GM15510 (cell line): ENCODE results near the gene VWC2.

Experiments
- POLR2A ChIP-seq: IDR thresholded peaks from 3 replicates; pipeline ENCODE4 v1.6.1; 2011; ENCODE audit warnings: borderline replicate concordance; ENCODE audit not compliant: insufficient read length; ENCODE audit errors: extremely low read depth

The VWC2 gene

DNA sequence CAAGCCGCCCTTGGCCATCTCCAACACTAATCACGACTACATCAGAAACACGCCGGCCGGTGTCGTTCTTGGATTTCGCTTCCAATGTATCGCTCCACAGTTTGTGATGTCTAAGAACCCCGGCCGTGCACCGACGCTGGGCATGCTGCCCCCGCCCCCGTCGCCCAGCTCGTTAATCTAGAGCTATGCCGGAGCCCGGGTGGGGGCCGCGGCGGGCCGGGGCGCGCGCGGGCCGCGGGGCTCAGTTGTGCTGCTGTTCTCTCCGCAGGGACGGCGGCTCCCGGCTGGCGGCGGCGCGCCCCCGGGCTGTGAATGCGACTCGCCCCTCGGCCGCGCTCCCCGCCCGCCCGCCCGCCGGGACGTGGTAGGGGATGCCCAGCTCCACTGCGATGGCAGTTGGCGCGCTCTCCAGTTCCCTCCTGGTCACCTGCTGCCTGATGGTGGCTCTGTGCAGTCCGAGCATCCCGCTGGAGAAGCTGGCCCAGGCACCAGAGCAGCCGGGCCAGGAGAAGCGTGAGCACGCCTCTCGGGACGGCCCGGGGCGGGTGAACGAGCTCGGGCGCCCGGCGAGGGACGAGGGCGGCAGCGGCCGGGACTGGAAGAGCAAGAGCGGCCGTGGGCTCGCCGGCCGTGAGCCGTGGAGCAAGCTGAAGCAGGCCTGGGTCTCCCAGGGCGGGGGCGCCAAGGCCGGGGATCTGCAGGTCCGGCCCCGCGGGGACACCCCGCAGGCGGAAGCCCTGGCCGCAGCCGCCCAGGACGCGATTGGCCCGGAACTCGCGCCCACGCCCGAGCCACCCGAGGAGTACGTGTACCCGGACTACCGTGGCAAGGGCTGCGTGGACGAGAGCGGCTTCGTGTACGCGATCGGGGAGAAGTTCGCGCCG is 1.9 kb downstream of the VWC2 start:
- no peak for TF ChIP-seq POLR2A

DNA sequence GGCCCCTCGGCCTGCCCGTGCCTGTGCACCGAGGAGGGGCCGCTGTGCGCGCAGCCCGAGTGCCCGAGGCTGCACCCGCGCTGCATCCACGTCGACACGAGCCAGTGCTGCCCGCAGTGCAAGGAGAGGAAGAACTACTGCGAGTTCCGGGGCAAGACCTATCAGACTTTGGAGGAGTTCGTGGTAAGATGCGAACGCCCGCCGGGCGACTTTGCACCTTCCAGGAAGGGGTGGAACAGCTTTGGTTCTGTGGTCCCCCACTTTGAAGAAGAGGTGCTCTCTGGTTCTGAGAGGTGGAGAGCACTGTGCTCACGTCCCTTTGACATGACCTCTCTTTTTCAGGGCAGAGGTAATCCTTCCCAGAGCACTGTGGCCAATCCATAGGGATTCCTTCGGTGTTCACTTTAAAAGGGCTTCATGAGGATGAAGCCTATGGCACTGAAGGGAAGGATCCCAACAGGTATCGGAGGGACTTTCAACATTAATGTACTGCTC is 2.6 kb downstream of the VWC2 start:
- TF ChIP-seq POLR2A, result no peak

DNA sequence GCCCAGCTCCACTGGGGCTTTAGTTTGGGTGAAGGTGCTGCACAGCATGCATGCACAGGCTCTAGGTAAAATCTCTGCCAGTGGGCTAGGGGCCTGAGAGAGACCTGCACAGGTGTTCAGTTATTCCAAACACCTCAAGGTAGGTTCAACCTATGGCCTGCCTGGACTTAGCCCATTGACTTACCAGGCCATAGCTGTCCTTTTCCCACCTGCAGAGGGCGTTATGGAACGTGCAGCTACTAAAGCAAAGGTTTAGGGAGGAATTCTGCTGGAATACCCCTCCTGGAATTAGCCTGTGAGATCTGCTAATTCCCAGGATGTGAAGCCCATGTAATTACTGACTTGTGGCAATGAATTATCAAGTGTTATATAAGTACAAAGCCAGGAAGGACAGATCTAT is 3.6 kb downstream of the VWC2 start:
- TF ChIP-seq POLR2A, result no peak

DNA sequence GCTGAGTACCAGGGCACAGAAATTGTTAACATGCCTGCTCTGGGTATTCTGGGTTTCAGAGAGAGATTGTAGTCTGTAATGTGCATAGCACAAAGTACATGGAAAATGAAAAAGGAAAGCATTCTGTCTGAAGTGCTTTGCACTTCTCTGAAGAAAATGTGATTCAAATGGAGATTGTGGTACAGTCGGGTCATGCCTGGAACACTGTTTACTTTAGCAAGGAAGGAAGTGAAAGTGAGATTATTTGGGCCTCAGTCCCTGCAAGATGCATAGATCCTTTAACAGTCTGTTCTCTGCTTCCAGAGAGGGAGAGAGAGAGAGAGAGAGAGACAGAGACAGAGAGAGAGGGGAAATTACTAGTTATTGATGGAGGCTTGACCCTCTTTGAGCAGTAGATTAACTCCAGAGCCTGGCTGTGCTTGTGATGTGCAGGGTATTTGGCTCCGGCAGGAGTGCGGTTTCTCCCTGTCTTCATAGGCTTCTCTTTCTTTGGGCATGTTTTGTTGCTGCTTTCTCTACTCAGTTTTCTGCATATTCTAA is 5.4 kb downstream of the VWC2 start:
- no peak for TF ChIP-seq POLR2A

DNA sequence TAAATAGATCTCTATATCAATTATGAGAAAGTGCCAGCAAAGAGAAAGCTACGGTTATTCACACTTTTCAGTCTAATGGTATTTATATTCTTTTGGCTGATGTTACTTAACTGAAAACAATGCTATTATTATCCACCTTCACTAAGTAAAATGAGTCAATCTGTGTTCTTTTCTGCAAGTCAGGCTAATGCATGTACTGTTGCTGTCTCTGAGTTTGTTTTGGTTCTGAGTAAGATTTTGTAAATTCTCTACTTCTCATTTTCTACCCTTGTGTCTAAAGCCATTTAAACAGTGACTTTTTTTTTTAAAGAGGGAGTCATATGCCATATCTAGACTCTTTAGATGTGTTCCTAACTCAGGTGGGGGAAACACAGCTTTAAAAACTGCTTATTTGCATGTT is 7.5 kb downstream of the VWC2 start:
- TF ChIP-seq POLR2A, result no peak

DNA sequence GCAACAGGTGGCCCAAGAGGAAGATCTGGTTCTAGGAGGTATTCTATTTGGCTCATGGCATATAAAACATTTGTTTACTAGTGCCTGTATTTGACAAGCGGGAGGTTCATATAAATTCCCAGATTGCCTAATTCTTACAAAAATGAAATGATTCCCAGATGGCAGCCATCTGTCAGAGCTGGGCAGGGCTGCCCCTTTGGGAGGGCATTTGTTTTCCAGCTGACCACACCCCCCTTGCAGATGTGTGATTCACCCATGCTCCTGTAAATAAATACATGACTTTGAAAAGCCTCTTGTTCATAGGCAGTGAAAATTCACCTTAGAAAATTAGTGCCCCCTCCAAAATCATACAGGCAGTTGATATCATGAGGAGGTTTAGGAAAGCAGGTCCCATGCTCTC is 8.6 kb downstream of the VWC2 start:
- no peak for TF ChIP-seq POLR2A

DNA sequence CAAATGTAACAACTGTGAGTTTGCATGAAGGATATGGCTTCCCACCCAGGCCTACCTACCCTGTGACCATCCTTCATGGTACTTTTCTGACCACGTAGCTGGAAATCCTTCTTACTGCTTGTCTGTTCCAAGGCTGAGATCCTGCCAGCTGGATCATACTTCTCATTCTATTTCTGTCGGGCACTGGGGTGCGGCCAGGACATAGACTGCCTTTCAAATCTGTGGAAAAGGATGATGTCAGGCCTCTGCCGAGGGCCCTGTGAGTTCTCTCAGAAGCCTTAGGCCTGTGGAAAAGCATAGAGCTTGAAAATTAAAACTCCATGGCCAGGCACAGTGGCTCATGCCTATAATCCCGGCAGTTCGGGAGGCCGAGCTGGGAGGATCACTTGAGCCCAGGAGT is 10.0 kb downstream of the VWC2 start:
- no peak for TF ChIP-seq POLR2A

DNA sequence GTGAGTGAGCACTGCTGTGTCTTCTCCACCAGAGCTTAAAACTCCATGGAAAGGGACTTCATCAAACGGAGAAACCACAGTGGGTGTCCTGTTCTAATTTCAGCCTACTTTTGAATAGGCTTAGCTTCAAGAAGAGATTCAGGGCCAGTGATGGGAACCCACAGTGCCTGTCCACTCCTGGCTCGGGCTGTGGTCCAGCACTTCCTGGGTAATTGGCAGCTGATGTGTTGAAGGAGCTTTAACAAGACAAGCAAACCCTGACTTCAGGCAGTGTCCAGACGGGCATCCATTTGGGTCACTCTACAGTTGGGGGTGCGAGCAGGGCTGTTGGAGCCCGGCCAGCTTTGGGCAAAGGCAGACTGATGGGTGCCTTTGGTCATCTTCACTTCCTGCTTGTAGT is 14.5 kb downstream of the VWC2 start:
- TF ChIP-seq POLR2A, result no peak

DNA sequence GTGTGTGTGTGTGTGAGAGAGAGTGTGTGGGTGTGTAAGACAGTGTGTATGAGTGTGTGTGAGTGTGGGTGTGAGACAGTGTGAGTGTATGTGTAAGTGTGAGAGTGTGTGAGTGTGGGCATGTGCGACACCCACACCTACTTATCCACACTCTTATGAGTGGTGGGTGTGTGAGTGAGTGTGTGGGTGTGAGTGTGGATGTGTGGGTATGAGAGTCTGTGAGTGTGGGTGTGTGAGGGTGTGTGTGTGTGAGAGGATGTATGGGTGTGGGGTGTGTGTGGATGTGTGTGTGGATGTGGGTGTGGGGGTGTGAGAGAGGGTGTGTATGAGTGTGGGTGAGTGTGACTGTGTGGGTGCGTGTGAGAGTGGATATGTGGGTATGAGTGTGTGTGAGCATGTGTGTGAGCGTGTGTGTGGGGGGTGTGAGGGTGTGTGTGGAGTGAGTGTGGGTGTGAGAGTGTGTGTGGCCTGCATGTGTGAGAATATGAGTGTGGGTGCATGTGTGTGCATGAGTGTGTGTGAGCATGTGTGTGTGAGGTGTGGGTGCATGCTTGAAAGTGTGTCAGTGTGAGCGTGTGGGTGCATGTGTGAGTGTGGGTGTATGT is 15.1 kb downstream of the VWC2 start:
- no peak for TF ChIP-seq POLR2A

DNA sequence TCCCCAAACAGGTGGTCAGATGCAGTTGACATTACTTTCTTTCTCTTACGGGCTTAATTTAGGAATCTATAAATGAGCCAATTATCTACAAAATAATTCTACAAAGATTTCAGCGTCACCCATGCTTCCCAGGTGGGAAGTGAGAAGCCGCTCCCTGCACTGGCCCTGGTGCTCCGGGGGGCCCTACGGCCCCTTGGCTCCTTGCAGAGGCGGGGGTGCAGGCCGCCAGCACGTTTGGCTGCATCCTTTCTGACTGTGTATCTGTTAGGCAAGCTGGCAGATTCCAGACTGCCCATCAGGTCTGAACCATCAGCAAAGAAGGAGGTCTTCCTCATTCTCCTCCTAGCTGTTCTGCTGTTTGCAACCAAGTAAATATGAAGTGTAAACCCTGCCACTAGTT is 16.3 kb downstream of the VWC2 start:
- no peak for TF ChIP-seq POLR2A

DNA sequence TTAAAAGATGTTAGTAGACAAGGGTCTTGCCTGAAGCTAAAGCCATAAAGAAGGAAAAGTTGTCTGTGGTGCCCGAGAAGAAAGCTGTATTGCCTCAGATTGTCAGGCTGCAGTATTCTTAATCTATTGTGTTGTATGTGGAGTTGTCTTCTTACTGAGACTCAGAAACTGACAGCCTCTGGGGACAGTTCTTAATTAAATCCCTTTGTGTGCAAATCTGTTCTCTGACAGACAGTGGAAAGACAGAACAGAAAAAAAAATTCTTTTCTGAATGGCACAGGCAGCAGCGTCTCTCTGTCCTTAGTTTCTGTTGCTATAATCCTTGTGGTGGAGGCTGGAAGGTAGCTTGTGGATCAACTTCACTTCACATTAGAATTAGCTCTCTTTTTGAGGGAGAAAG is 16.8 kb downstream of the VWC2 start:
- TF ChIP-seq POLR2A, result no peak

DNA sequence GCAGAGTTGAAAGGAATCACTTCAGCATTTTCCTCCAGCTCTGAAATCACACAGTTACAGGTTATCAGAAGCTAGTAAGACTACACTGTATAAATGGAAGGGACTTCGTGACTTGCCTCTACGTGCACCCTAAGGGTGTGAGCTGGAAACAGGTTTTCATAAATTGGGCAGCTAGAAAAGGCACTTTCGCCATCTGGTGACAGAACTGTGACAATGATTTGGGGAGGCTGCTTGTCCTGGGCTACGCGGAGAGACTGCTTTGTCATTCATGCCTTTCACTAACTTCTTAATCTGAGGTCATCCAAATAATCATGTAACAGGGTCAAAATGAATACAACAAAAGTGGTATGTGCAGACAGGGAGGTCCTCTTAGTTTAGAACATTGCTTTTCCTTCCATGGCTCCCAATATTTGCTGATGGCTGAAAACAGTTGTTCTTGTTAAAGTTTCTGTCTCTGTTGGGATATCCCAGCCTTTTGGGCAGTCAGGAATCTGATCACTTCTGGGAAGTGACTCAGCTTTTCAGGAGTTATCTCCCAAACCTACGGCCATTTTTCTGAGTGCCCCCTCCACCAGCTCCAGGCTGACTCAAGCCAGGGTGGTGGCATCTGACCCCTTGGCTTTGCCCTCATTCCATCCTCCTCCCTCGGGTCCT is 17.8 kb downstream of the VWC2 start:
- TF ChIP-seq POLR2A, result no peak

DNA sequence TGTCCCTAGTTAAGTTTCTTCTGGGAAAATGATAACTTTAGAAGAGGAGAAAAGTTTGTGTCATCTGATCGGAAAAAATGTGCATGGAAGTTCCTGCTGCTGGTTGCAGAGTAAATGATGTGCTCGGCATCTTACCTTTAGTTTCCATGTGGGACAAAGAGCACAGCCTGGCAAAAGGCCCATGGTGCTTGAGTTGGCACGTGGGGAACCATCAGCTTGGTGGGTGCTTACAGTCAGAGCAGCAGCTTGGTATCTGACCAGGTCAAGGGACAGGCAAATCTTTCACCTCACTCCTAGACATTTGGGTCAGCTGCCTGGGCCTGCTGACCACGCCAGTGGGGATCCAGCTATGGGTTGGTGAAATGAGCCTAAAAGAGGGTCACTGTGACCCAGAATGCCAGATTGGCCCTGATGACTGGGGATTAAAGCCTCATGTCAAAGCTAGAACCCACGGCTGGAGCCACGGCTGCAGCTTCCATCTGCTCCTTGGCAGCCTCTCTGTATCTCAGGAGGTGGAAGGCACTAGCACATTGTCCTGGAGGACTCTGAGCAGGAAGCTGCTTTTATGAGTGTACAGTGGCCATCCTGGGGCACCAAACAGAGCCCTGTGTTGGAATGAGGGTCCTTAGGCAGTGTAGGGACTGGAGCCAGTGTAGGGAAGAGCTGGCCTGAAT is 24.7 kb downstream of the VWC2 start:
- no peak for TF ChIP-seq POLR2A

DNA sequence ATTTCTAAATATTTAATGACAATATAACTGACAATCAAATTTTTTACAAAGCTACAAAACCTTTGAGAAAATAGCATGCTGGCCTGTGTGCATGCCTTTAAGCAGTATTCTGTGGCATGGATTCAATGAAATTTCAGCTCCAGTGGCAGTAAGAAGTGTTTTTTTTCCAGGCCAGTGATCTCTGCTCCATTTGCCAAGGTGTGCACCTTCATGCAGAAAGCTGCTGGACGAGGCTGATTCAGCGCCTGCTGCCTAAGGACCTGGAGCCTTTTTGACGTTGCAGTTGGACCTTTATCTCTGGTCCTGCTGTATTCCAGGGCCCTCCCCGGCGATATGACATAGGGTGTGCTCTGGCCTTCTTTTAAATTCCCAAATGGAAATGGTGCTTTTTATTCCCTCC is 26.6 kb downstream of the VWC2 start:
- TF ChIP-seq POLR2A, result no peak

DNA sequence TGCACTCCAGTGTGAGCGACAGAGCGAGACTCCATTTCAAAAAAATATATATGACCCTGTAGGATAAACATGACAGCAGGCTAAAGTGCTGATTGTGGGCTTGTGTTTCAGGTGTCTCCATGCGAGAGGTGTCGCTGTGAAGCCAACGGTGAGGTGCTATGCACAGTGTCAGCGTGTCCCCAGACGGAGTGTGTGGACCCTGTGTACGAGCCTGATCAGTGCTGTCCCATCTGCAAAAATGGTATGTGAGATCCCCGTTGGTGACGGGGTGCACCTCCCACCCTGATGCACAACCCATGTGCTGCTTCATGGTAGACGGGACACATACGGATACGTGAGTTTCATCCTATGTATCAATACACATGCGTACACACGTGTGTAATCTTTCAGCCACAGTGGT is 29.2 kb downstream of the VWC2 start:
- no peak for TF ChIP-seq POLR2A
